ENCODE data around the gene PSMG1.
"Not testable (repeated sequence)": the region's sequence is repeated elsewhere in the genome, so short reads cannot be mapped to it uniquely, and the experiment has no call there.

The PSMG1 gene, protein sequence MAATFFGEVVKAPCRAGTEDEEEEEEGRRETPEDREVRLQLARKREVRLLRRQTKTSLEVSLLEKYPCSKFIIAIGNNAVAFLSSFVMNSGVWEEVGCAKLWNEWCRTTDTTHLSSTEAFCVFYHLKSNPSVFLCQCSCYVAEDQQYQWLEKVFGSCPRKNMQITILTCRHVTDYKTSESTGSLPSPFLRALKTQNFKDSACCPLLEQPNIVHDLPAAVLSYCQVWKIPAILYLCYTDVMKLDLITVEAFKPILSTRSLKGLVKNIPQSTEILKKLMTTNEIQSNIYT

DNA sequence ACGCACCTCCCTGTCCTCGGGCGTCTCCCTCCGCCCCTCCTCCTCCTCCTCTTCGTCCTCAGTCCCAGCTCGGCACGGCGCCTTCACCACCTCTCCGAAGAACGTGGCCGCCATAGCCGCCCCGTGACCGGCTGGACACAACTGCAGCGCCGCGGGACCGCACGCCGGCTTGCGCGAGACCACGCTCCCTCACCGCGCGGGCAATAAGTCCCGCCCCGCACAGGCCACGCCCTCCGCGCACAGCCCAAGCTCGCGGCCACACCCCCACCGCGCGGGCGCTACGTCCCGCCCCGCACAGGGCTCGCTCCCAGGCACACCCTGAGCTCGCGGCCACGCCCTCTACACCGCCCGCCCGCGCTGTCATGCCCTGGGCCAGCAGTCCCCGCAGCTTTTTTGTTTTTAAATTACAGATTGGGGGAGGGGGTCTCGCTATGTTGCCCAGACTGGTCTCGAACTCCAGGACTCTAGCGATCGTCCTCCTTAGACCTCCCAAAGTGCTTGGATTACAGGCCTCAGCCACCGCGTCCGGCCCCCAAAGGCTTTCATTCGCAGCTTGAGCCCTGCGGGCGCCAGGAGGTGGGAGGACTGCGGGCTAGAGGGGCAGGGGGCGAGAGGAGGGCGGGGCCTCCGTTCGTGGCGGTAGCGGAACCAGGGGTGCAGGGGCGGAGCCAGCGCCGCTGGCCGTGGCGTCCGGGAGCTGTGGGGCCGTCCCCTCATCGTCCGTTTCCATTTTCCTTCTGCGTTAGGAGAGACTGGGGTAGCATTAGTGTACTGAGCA is at the start of gene PSMG1:
TSS of gene PSMG1 (minus strand) at position 180 of the 778 bp plus-strand sequence. CDS start at position 114, 66 bp downstream.
- DNase-seq (ENCODE audit: low read depth), result peak; percentile 86

DNA sequence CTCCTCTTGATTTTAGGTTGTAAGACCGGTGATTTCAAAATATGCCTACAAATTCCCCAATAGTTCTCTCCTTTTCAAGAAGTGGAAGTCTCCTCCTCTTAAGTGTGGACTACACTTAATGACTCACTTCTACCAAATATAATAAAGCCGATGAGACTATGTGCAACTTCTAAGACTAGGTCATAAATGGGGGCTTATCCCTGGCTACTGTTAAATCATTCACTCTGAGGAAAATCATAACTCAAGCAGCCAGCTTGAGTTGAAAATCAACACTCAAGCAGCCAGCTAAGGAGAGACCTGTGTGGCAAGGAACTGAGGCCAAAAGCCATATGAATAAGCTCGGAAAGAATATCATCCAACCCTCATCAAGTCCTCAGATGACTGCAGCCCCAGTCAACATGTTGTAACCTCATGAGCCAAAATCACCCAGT is 49.6 kb upstream of the PSMG1 start:
- DNase-seq (ENCODE audit: low read depth), result peak; percentile 75

DNA sequence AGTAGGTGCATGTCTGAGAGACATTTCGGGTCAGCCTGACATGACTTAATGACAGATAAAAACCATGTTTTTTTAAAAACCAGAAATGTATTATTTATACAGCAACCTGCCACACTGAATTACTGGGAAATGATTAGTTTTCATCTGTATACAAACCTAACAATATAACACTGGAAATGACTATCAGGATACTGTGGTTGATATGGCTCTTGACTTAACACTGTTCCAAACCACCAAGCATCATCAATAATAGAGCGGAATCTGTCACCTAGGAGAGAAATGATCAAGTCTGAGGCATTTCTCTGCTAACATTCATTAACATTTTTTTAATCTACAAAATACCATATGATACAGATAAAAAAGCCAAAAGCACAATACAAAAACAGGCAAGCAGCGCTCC is 41.7 kb upstream of the PSMG1 start:
- no peak for DNase-seq (ENCODE audit: low read depth)

DNA sequence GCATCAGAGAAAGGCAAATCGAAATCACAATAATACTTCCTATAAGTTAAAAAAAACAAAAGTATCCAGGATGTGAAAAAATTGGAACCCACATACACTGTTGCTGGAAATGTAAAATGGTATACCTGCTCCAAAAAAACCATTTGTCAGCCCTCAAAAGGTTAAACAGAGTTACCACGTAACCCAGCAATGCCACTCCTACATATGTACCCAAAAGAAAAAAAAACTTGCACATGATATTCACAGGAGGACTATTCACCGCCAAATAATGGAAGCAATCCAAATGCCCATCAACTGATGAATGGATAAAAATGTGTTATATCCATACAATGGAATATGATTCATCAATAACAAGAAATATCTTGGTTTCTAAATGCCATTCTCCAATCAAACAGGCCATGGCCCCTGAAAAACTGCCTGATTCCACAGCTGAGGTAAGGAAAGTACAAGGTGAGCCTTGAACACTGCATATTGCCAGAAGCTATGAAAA is 38.8 kb upstream of the PSMG1 start:
- no peak for DNase-seq (ENCODE audit: low read depth)

DNA sequence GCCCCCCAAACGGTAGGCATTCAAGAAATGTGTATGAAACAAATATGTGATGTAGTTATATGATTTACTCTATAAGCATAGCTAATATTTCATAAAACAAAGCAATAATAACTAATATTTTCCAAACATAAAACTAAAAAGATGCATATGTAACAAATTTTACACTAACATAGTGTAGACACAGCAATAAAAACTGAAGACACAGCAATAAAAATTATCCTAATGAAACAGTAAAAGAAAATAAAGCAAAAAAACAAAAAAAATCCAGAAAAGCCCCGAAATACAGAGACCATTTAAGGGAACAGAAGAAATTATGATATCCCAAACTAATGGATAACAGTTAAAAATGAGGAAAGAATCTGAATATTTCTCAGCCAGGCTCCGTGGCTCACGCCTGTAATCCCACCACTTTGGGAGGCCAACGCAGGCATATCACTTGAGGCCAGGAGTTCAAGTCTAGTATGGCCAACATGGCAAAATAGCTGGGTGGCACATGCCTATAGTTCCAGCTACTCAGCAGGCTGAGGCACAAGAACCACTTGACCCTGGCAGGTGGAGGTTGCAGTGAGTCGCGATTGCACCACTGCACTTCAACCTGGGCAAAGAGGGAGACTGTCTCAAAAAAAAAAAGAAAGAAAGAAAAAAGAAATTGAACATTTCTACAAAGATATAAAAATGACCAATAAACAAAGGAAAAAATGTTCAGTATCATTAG is 38.2 kb upstream of the PSMG1 start:
- no peak for DNase-seq (ENCODE audit: low read depth)

DNA sequence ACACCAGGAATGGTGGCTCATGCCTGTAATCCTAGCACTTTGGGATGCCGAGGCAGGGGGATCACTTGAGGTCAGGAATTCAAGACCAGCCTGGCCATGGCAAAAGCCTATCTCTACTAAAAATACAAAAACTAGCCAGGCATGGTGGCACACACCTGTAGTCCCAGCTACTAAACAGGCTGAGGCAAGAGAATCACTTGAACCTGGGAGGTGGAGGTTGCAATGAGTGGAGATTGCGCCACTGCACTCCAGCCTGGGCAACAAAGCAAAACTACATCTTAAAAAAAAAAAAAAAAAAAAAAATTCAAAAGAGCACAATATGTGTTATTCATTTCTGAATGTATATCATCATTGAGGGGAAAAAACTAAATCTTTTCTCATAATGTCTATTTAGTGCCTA is 37.6 kb upstream of the PSMG1 start:
- not testable (repeated sequence) for DNase-seq (ENCODE audit: low read depth)

DNA sequence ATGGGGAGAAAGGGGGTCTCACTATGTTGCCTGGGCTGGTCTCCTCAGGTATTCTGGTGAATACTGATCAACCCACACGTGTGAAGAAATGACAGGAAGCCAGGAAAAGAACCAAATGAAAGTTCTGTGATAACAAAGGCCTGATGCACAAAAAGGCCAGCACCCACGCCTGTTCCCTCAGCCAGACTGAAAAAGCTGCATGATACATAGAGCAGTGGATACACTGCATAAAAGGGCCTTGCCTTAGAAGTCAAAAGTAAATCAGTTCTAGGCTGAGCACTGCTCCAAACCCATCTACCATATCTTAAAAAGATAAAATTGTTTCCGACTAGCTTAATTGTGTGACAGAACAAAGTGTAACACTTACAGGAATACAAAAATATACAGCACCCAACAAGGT is 36.9 kb upstream of the PSMG1 start:
- DNase-seq (ENCODE audit: low read depth), result no peak

DNA sequence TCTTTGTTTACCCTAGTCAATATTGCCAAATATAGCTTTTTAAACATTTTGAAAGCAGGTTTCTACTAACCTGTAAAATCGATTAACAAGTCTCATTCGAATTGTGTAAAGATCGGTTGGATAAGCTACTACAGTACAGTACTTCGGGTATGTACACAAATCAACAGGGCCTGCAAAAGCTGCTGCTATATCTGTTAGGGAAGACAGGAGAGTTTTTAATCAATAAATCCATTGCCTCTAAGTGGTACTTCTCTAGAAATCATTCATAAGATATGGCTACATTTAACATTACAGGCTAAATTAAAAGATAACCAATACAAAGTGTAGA is 34.8 kb upstream of the PSMG1 start:
- no peak for DNase-seq (ENCODE audit: low read depth)

DNA sequence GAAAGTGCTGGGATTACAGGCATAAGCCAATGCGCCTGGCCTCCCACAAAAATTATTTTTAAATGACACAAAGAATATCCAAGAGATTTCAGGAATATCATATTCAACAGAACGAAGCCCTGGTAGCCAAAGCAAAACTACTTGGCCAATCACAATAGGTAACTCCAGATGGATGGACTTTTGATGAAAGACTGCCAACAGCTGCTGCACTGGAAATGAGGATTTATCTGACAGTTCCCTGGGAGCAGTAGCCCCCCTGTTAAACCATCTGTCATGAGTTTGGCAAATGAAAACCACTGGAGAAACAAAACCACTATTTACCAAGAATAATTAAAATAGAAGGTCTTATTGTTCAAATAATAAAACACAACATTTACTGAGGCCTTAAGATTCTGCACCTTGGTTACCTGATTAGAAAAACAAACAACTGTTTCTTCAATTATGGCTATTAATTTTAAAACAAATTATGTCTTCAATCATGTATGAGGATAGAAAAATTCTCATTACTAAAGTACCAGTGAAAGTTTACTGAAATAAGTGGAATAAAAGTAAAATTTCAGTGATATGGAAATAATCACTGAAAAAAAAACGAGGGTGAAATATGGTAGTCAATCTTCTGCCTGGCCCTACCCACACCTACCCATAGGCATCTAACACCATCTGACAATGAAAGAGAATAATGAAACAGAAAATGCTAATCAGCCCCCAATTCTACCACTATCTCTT is 34.3 kb upstream of the PSMG1 start:
- no peak for DNase-seq (ENCODE audit: low read depth)

DNA sequence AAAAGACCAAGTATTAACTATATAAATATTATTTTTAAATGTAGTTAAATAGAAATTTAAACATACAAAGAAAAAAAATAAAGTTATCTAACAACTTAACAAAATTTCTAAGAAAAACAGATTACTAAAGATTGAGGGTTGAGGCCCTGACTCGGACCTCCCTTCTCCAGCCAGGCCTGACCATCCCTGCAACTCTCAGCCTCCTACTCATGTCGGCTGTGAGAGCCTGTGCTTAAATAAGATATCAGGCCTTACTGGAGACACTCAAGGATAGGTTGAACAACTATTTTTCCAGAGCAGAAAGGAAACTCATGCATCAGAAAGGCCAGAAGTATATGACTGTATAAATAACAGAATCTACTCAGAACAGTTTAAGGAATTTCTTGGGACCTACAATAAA is 33.0 kb upstream of the PSMG1 start:
- no peak for DNase-seq (ENCODE audit: low read depth)

DNA sequence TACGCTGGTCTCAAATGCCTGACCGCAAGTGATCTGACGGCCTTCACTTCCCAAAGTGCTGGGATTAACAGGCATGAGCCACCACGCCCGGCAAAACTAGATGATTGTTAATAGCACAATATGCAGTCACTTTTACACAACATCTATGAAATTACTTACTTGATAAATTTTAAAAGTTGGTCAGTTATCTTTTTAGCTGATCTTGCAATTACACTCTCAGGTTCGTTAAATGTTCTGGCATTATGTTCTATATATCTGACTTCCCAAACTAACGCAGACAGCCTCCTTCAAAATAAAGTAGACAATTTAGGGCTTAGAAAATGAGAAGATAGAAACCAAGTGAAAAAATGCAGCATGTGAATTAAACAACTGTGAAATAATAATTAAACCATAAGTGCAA is 31.8 kb upstream of the PSMG1 start:
- no peak for DNase-seq (ENCODE audit: low read depth)

DNA sequence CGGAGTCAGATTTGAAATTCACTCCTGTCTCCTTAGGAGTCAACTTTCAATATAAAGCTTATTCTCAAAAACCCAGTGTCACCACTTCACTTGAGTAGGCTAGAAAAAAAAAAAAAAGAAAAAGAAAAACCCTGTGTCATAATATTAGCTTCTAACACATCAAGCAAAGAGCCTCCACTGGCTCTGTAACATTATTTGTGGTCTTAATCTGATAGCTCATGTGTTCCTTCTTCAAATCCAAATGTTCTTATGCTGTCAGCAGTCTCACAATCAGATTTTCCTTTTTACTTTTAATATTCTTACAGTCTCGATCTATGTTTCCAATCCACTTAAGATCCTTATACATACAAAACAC is 26.1 kb upstream of the PSMG1 start:
- no peak for DNase-seq (ENCODE audit: low read depth)

DNA sequence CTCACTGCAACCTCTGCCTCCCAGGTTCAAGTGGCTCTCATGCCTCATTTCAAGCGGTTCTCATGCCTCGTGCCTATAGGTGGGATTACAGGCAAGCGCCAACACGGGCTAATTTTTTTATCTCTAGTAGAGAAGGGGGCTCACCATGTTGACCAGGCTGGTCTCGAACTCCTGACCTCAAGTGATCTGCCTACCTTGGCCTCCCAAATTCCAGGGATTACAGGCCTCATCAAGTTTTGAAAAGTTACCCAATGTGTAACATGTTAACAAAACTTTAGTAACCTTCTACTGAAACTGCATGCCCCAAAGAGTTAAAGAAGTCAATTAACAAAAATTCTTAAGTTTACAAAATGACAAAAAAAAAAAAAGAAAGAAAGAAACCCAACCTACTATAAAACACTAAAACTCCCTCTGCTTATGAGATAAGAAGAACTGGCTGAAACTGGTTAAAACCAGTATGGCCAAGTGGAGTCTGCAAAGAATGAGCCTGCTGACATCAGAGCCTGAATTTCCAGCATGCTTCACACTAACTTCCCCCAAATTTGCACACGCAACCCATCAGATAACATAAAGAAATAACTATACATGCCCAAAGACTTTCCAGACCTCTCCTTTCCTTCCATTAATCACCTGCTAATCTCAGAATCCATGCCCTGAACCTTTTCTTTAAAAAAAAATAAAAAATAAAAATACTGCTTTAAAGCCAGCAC is 25.5 kb upstream of the PSMG1 start:
- DNase-seq (ENCODE audit: low read depth), result no peak

DNA sequence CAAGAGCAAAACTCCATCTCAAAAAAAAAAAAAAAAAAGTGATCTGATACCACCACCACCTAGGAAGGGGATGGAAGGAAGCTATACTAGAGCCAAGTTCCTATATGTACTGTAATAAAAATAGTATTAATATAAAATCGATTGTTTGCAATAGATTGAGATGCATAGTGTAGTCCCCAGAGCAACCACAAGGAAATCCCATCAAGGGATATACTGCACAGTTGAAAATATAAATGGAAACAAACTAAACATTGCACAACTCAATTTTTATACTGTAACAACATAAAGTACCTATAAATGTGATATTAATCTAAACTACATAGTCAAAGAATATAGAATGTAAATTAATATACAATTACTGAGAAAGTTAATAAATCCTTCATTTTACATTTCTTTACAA is 20.9 kb upstream of the PSMG1 start:
- DNase-seq (ENCODE audit: low read depth), result no peak

DNA sequence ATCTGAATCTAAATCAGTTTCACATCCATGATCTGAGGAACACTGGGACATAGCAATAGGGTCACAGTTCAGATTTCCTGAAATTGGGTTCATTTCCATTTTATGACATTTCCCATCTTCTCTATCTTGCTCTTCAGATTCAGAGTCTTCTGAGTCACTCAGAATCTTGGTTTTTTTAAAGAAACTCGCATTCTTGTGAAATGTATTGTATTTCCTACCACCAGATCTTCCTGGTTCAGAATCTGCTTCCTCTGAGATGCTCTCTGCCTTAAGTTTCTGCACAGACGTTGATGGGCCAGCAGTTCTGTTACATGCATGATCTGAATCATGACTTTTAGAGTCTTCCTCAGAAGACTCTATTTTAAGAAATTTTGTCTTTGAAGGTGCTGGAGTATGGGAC is 15.5 kb upstream of the PSMG1 start:
- no peak for DNase-seq (ENCODE audit: low read depth)

DNA sequence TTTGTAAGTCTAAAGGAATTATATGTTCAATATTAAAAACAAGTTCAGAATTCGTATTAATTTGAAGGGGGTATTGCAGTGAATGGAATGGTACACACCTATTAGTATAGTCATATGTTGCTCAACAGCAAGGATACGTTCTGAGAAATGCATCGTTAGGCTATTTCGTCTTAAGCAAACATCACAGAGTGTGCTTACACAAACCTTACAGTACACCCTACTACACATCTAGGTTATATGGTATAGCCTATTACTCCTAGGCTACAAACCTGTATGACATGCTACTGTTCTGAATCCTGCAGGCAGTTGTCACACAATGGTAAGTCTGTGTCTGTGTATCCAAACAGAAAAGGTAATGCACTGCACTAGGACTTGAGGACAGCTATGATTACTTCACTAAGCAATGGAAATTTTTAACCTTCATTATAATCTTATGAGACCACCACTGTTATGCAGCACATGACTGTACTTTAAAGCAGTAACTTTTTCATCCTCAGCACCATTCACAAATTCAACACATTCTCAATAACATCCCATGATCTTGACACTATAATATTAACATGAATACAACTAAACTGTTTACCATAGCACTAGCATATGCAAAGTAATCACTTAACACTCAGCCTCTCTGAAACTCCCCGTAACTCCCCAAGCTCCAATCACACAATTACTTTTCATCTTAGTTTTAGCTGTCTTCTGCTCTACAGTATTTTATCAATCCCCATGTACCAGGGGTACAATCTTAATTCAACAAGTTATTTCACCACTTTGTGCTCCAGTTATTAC is 14.4 kb upstream of the PSMG1 start:
- DNase-seq (ENCODE audit: low read depth), result no peak

DNA sequence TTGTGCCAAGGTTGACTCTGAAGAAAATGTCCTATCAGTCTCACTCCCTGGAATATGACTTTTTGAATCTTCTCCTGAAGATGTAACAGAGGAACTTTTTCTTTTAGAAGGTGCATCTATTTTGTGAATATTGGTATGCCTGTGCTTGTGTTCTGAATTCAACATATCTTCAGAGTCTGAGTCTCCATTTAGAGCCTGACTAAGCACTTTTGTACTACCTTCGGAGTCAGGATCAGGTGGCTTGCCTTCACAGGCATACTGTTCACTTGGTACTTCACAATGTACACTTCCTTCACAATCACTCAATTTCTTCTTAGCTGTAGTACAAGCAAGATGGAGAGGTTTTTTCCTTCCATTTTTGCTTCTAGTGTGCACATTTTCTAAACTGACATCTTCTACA is 13.6 kb upstream of the PSMG1 start:
- no peak for DNase-seq (ENCODE audit: low read depth)

DNA sequence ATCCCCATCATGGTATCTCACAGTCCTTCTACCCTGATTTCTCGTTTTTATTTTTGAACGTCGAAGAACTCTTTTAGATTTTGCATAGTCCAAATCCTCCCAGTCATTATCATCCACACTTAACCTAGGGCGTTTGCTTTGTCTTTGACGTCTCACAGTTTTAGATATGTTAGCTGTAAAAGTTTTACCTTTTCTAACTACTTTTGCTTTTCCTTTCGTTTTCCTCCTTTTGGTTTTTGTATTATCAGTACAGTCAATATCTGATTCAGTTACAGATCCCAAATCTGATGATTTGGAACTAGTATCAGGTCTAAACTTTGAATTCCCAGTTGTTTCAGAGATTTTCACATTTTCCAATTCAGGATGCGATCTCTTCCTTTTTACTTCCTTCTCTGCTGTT is 13.1 kb upstream of the PSMG1 start:
- DNase-seq (ENCODE audit: low read depth), result no peak

DNA sequence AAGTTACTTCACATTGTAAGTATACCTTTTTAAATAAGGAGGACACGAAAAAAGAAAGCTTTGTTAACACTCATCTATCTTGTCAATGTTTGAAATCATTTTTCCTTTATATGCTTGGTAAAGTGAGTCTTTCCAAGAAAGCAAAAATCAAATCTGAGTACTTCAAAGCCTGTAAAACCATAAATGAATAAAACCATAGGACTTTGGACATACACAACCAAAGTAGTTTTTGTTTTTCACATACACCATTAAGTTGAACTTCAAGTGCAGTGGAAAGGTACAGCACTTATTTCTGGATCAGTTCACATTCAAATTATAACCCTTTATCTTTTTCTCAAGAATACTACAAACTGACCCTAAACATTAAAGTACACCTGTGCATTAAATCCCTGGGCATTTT is 10.1 kb upstream of the PSMG1 start:
- DNase-seq (ENCODE audit: low read depth), result no peak

DNA sequence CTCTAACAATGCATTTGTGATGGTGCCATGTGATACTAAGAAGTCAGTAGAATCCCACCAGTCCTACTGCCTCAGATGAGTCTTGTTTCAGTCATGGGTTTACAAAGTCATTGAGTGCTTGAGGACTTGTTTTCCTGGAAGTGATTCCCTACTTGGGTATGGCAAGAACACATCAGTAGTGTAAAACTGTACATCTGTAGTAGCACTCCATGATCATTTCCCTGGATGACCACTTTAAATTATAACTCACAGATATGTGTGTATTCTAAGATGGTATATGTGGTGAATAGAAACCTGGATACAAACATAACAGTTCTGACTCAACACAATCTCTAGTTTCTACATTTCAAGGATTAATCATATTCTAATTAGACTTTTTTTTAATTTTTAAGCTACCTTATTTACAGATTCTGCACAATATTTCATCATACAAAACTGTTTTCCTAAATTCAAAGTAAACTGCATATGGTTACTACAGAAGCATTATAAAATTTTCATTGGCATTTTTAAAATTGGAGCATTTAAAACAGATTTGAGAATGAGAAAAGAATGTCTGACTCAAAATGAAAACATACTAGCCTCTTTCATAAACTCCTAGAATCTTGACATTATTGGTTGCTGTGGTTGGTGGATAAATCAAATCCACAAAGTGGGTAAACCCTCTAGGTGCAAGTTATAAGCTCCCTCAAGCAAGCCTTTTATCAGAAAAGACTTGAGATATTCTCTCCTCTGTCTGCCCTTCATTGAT is 6.8 kb upstream of the PSMG1 start:
- DNase-seq (ENCODE audit: low read depth), result peak; percentile 36
